Hematopoietic multipotent progenitor cell (in vitro differentiated cells): ENCODE measurements around the gene SASH3. TPM values are rescaled to one million over a fixed set of nuclear protein-coding genes. Genes with fewer than 3 reads are reported as not detected.

Source experiments
- DNase-seq, 3 donors: peaks; one replicate each; pipeline ENCODE4 v3.0.0-alpha.2; 2011 to 2015; ENCODE audit warnings: low read depth in 2 of 3, low spot score in 2 of 3
- total RNA-seq: library from RNA; depleted of rRNA; stranded (reverse); fragments of >200 nt; gene quantifications from one replicate; pipeline ENCODE4 v1.2.3, GENCODE V29; 2012

Gene SASH3
- 96.9 TPM for total RNA-seq

DNA sequence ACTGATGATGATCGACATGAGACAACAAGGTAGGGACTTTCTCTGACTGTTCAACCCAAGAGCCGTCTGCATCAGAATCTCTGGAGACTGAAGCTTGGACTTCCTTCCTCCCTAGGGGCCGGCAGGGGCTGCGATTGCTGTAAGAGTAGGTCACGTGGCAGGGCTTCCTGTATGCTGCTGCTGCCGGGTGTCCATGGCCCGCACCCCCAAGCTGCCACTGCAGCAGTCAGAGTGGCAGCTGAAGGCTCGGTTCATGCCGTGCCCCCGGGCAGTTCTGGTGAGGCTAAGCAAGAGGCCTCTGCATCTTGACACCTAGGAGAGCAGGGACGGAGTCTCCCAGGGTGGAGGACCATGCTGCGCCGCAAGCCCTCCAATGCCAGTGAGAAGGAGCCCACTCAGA lies at the start of gene SASH3:
Gene SASH3 (plus strand): TSS at position 203 of the 400 bp plus-strand sequence. CDS start 149 bp downstream, at position 352.
- DNase-seq, result peak in 2 of 3 donors; percentile 66 to 74

- no peak for DNase-seq
Observed at GRCh38 chrX:129731228-129731627, 48.5 kb upstream of the SASH3 start.

DNA sequence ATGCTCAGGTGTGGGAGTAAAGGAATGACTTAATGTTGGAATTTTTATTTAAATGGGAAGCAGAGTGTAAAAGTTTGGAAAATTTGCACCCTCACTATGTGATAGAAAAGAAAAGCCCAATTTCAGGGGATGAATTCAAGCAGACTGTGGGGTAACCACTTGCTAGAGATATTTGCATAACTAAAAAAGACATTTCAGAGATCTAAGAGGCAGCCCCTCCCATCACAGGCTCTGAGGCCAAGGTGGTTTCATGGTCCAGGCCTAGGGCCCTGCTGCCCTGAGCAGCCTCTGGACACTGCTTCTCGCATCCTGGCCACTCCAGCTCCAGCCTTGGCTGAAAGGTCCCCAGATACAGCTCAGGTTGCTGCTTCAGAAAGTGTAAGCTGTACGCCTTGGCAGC lies 46.9 kb upstream of the SASH3 start:
- no peak for DNase-seq

- DNase-seq, result no peak
Observed at GRCh38 chrX:129733335-129733734, 46.4 kb upstream of the SASH3 start.

GRCh38 chrX:129736491-129736890 lies 43.3 kb upstream of the SASH3 start:
- DNase-seq, result peak in 1 of 3 donors; percentile 22

- peak in 1 of 3 donors; percentile 22 for DNase-seq
Observed at GRCh38 chrX:129737916-129738315, 41.8 kb upstream of the SASH3 start.

DNA sequence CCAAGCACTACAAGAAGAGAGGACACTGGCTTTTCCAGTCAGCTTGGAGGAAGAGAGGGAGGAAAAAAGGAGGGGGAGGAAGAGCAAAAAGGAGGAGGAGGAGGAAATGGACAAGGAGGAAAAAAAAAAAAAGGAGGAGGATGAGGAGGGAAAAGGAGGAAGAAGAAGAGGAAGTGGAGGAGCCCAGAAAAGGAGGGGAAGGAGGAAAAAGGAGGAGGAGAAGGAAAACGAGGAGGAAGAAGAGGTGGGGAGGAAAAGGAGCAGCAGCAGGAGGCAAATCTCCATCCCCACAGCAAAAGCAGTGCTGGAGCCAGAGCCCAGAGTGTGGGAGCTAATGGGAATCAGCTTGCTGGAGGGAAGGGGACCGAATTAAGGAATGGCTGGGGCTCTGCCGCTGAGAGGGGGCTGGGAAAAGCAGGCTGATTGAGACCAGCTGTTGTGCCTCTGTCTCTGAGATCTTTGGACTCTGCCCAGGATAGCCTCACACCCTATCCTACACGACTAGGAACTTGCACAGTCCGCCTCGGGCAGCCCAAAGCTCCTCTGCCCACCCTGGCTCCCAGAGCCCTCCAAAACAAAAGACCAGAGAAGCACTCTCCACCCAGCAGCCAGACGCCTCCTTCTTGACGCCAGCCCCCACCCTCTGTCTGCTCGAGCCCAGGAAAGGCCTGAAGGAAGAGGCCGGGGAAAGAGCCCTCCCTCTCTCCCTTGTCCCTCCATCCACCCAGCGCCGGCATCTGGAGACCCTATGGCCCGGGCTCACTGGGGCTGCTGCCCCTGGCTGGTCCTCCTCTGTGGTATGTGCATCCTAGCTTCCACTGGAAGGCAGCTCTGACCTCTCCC lies 41.1 kb upstream of the SASH3 start, which contains the start of gene XPNPEP2:
Gene XPNPEP2 (plus strand): TSS at position 514 of the 843 bp plus-strand sequence. CDS start 235 bp downstream, at position 749.
- no peak for DNase-seq

DNA sequence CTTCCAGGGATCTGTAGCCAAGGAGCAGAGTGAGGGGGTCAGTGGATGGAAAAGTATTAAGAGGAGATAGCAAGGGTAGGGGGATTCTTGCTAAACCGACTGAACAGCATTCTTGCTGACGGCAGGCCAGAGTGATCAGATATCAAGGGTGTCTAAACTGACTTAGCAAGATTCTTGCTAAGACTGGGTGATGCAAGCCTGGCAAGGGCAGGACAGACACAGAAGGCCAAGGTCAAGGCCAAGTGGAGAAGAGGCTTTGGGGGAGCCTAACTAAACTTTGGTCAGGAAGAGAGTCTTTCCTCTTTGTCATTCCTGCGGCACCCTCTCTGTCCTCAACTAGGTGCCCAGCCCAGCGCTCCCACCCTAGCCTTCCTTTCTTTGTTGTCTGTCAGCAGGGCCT lies 40.2 kb upstream of the SASH3 start:
- no peak for DNase-seq

DNA sequence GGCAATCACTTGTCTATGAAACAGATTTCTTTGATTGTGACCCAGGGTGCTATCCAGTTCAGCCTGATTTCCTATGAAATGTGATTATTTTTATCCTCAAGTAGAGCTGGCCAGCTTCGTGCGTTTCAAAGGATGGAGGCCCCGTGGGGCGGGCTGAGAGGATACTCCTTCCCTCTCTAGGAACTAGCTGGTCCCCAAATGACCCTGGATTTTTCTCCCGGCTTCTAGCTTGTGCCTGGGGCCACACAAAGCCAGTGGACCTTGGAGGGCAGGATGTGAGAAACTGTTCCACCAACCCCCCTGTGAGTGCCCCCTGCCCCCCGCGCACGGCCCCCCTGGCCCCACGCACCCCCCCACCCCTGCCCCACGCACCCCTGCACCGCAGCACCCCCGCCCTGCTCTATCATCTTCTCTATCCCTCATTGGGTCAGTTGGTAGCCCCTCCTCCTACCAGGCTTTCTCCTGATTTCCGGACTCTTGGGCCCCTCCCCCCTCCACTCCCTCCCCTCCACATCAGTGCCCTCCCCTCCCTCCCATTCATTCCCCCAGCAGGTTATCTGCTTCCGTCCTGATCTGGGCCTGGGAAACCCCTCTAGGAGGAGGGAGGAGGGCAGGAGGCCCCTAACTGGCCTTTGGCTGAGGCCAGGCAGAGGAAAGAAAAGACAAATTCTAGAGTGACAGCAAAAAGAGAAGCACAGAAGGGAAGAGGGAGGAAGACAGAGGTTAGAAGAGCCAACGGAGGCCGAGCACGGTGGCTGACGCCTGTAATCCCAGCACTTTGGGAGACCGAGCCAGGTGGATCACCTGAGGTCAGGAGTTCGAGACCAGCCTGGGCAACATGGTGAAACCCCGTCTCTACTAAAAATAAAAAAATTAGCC lies 37.6 kb upstream of the SASH3 start:
- peak in 2 of 3 donors; percentile 72 to 79 for DNase-seq

DNA sequence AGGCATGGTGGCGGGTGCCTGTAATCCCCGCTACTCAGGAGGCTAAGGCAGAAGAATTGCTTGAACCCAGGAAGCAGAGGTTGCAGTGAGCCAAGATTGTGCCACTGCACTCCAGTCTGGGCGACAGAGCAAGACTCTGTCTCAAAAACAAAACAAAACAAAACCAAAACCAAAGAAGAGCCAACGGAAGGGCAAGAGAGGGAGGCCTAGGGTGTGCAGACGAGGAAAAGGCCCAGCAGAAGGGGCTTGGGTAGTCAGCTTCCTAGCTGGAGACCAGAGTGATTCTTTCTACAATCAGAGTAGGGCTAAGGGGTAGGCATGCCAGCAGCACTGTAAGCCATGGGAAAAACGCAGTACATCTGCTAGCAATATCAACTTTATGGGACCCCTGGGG lies 37.0 kb upstream of the SASH3 start:
- DNase-seq, result peak in 1 of 3 donors; percentile 16

DNA sequence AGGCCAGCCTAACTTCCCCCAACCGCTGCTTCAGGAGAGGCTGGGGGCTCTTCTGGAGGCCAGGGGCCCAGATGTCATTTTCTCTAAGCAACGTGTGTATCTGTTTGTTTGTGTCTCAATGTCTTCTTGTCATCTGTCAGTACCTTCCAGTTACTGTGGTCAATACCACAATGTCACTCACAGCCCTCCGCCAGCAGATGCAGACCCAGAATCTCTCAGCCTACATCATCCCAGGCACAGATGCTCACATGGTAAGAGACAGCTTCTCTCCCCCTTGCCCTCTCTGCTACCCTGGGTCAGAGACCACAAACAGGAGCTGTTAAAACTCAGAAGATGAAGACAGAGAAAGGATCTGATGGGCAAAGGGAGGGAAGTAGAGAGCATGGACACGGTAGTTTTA lies 35.9 kb upstream of the SASH3 start:
- DNase-seq, result peak in 1 of 3 donors; percentile 71

- no peak for DNase-seq
Observed at GRCh38 chrX:129744861-129745321, 34.9 kb upstream of the SASH3 start.

- DNase-seq, result no peak
Observed at GRCh38 chrX:129746557-129747470, 32.9 kb upstream of the SASH3 start.

DNA sequence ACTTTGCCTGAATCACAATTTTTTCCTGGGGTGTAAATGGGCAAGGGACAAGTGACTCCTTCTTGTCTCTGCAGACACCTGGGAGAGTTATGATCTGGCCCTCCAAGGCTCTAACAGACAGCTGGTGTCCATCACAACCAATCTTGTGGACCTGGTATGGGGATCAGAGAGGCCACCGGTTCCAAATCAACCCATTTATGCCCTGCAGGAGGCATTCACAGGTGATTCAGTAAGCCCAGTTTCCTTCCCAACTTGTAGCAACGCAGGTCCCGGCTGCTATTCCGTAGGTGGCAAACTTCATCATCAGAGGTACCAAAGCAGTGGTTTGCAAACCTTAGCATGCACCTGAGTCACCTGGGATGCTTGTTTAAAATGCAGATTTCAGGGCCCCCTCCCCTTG lies 32.2 kb upstream of the SASH3 start:
- DNase-seq, result no peak

DNA sequence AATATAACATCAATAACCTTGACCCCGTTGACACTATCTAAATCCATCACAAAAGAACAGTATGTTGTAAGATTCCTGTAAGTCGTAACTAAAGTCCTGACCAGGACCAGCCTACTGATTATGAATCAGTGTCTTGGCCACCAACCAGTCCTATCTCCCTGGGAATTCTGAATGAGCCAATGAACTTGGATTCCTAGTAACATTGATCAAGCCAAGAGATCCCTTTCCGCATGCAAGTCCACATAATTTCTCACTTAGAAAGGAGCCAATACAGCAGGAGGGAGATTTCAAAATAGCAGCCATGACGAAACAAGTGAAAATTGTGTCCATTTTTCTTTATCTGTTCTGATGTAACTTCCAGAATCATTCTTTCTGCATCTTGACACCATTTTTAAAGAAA lies 31.4 kb upstream of the SASH3 start:
- DNase-seq, result no peak

DNA sequence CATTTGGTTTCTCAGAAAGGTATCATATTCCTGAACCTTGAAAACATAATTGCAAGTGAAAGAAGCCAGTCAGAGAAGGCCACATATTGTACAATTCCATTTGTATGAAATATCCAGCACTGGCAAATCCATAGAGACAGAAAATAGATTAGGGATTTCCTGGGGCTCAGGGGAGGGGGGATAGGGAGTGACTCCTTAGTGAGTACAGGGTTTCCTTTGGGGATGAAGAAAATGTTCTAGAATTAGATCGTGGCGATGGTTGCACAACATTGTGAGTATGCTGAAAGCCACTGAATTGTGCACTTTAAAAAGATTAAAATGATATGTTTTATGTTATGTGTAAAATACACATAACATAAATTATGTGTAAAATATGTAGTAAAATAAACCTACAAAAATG lies 30.7 kb upstream of the SASH3 start:
- no peak for DNase-seq

GRCh38 chrX:129750971-129751370 lies 28.8 kb upstream of the SASH3 start:
- DNase-seq, result no peak

- peak in 1 of 3 donors; percentile 54 for DNase-seq
Observed at GRCh38 chrX:129754056-129755024, 25.4 kb upstream of the SASH3 start.
